Measurements from ENCODE around the gene ABCA12.

The ABCA12 gene

DNA sequence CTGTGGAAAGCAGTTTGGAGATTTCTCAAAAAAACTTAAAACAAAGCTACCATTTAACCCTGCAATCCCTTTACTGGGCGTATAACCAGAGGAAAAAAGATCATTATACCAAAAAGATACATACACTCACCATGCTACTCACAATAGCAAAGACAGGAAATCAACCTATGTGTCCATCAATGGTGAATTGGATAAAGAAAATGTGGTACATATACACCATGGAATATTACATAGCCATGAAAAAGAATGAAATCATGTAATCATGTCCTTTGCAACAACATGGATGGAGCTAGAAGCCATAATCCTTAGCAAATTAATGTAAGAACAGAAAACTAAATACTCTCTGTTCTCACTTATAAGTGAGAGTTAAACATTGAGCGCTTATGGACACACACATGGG, 18.6 kb downstream of the ABCA12 start:
- DNase-seq (ENCODE audit: low read depth), result no peak

DNA sequence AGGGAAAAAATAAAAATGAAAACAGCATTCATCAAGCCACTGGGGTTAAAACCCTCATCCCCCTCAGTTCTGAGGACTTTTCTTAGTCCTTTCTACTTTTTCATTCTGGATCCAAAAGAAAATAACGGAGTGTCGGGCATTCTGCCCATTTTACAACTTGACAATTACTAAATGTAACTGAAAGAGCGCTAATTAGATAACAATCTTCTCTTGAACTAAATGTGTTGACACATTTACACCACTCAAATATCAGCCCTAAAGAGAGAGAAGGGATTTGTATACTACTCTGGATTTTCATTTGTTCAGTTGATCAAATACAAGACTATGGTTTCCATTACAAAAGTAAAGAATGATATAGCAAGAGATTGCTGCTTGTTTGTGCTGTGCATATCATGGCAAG, 27.5 kb downstream of the ABCA12 start:
- DNase-seq (ENCODE audit: low read depth), result no peak

DNA sequence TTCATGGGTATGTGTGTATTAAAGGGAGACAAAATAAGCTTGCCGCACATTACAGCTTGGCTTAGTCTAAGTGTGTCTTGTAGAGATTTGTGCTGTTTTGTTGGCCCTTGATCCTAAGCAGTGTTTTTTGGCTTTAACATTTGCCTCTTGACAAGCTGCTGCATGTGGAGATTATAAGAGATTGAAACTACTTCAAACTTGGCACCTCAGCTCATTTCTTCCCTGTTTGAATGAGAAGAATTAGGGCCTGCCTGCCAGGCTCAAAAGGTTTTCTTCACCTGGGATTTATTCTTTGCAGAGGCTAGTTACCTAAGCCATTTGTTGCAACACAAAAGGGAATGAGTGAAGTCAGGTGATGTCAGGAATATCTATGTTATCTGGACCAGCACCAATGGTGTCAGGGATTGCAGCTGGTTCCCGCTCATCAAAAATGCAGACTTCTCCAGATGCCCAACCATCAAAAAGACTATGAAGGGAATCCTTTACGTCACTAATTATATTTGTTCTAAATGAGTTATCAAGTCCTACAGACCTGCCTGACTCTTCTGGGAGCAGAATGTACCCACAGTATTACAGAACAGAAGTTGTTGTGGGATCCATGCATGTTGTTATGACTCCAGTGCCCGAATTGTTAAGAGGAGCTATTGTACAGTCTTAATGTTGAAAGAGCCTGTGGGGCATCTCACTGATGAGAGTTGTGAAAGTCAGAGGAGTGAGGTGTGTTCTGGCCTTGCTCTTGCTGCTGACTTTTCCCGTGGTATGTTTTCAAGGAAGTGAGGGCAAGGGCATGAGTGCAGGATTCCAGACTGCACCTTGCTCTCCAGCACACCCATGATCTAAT, 31.0 kb downstream of the ABCA12 start:
- no peak for DNase-seq (ENCODE audit: low read depth)

DNA sequence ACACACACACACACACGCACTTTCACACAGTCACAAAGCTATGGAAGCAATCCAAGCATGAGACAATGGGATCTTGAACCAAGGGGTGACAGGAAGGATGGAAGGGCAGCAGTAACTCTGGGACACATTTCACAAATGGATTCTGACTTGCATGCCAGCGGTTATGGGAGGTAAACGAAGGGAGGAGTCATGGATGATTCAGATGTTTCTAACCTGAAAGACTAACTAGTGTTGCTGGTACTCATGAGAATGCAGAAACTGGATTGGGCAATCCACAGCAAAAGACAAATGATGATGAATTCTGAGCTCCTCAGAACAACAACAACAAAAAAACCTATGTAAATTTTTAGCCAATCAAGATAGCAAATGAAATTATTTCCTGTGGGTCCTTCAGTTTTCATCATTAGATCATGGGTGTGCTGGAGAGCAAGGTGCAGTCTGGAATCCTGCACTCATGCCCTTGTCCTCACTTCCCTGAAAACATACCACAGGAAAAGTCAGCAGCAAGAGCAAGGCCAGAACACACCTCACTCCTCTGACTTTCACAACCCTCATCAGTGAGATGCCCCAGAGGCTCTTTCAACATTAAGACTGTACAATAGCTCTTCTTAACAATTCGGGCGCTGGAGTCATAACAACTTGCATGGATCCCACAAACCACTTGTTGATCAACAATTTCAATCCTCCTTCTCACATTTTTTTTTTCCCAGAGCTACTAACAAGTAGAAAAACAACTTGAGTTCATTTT, 32.6 kb downstream of the ABCA12 start:
- no peak for DNase-seq (ENCODE audit: low read depth)

DNA sequence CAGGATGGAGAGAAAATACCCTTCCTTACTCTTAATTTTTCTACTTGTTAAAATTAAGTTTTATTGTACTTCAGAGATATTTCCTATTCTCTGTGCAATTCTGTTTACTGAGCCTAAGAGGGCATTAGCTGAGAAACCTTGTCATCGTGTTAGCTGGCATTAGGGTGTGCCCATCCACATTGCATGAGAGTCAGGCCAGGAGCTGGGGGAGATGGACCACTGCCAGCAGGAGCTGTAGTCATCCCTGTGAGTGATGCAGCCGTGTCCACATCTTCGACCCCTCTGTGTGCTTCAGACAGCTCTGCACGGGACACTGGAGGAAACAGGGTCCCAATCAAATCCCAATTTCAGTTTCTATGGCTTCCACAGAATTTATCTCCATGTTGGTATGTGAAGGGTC, 34.2 kb downstream of the ABCA12 start:
- DNase-seq (ENCODE audit: low read depth), result no peak

DNA sequence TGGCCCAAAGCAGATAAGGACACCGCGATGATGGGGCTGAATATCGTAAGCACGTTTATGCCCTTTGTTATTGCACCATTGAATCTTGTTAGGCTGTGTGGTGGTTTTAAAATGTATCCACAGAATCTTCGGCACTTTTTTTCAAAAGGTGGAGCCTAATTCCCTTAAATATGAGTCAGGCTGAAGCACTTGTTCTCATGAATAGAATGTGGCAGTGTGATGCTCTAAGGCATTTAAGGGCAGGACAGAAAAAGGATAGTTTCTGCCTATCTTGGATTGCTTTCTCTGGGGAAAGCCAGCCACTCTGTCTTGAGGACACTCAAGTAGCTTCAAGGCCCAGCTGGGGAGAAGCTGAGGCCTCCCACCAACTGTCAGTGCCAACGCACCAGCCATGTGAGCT, 39.6 kb downstream of the ABCA12 start:
- no peak for DNase-seq (ENCODE audit: low read depth)

DNA sequence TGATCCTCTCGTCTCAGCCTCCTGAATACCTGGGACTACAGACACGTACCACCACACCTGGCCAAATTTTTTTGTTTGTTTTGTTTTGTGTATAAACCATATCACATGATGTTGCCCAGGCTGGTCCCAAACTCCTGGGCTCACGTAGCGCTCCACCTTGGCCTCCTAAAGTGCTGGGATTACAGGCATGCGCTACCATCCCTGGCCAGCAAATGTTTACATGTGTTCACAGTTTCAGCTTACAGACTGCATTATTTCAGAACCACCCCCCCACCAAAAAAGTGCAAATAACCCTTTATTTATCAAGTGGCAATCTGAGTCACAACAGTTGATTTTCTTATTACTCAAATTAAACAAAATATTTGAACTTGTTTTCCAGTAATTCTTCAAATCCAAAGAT, 54.3 kb downstream of the ABCA12 start:
- no peak for DNase-seq (ENCODE audit: low read depth)

DNA sequence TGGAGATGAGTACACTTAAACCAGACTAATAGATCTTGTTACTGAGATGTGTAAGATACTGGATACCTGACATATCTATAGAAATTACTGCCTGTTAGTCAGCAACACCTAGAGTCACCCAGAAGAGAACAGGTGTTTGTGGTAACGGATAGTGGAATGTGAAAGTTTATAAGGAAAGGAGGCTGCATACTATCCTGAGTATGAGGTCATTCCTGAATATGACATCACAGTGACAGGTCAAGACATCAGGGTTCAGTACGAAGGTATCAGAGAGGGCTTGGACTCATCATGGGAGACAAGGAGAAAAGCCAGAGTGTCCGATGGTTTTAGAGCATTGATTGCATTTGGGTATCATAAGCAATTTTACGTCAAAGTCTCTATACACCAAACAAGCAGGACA, 55.3 kb downstream of the ABCA12 start:
- DNase-seq (ENCODE audit: low read depth), result no peak

DNA sequence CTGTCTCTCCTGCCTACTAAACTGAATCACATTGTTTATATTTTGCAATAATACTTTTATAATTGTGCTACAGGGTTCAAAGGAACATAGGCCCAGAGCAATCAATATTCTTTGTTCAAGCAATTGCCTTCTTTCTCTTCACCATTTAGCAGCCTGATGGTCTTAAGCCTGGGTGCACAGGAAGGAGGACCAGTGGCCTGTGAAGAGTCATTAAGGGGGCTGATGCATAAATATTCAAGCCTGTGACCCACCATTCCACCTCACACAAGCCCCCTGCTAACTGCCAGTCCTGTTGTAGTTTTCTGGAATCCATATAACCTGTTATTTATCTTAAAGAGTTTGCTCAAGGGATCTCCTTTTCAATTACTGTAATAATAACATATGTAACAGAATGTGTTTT, 56.0 kb downstream of the ABCA12 start:
- DNase-seq (ENCODE audit: low read depth), result no peak

DNA sequence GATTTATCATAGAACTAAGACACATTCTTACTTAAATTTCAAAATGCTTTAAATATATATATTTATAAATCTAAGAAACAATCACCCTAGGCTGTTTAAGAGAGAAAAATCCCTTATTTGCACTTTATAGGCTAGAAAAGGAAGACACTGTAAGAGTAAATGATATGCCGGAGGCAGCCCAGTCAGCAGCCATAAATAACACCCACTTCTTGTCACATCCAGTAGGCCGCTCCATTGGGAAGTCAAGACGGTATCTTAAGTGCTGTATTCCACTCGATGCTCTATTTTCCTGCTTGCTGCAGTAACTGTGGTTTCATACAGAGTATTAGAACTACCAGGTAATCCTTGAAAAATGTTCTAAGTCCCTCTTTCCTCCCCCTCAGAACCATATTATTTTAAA, 57.9 kb downstream of the ABCA12 start:
- no peak for DNase-seq (ENCODE audit: low read depth)

DNA sequence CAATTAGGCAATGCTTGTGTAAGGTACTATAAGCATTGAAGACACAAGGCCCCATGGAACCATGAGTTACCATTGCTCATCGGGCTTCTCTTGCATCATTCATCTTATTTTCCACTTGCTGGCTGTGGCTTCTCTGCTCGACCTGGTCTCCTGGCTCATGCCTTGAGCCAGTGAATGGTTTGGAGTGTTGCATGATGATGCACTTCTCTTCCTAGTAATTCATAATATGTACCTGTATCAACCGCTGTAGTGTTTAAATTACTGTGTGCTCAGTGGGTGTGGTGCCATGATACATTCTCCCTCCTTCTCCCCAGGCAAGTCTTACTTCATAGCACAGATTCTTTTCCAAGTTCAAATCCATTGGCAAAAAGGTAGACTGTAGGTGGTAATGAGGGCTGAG, 66.8 kb downstream of the ABCA12 start:
- DNase-seq (ENCODE audit: low read depth), result no peak

DNA sequence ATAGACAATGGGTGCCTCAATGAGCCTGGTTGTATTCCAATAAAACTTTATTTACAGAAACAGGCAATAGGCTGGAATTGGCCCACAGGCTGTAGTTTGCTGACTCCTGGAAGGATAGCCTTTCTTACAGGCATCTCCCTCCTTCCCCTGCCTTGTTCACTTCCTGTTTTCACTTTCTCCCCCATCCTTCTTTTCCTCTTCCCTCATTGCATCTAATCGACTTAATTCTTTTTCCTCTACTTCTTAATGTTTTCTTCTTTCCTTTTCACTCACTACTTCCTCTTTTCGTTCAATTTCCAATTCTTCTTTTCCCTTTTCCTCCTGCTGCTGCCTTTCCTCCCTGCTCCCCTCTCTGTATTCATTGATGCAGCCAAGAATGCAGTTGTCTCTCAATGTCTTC, 70.0 kb downstream of the ABCA12 start:
- no peak for DNase-seq (ENCODE audit: low read depth)

DNA sequence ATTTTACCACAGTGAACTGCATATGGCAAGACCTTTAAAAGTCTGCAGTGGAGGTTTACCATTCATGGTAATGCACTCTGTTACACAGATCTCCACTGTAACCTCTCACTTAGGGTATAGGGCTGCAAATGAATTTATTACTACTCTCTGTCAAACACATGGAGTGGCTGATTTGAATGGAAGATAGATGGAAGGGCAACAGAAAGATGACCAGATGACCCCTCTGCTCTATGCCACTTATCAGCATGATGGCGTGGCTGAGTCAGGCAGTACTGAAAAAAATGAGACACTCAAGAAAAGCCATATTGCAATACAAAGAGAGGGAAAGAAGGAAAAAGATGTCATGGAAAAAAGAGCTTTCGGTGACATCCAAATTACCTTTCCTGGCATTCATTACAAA, 72.3 kb downstream of the ABCA12 start:
- no peak for DNase-seq (ENCODE audit: low read depth)

DNA sequence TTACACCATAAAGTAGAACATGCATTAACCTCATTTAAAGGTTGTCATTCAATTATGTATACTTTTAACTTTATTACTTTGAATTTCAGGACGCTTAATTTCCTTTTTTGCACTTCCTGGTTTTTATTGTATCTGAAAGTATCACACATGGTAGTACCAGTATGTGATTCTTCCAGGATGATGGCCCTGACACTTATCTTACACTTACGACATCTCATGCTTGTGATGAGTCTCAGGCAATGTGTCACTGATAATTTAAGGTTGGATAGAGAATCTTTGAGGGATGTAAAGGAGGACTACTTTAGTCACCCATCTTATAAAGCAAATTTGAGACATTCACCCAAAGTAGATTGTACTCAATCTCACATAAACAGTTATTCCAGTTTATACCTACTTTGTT, 74.9 kb downstream of the ABCA12 start:
- no peak for DNase-seq (ENCODE audit: low read depth)

DNA sequence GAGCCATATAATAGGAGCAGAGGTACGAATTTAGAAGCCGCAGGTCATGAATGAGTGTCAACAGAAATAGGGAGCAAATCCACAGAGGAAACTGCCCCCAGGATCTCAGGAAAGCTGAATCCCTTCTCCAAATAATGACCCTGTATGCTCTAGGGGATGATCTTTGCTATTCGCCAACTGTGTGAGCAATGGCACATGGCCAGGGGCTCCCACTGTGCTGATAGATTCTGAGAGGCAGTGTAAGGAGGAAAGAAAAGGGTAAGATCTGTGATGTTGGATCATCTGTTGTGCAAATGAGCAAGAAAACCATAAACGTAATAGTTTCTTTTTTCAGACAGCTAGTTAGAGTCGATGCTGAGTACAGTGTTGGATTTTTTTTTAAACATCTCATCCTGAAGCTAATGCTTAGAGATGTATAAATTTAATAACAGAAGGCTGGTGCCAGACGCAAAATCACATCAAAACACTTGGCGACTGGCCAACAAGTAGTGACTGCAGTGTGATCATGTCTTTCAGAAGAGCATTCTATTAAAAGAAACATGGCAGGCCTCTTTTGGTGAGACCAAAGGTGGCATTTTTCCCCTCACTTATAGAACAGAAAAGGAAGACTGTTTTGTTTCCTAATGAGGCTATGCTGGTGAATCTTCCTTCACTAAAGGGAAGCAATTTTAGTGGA, 77.4 kb downstream of the ABCA12 start:
- no peak for DNase-seq (ENCODE audit: low read depth)

DNA sequence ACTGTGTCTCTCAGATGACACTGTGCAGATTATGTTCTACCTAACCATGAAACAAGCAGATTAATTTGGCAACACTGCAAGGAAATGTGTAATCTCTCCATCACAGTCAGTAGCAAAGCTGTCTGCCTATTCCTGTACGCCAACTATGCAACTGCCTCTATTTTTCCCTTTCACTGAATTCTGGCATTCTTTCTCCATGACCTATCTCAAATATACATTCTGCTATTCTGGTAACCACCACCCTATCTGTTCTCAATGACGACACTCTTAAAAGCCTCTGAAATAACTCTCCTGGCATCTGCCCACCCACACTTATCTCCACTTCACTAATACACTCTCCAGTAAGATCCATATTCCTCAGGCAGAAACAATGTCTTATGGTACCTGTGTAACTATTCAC, 78.7 kb downstream of the ABCA12 start:
- DNase-seq (ENCODE audit: low read depth), result no peak

DNA sequence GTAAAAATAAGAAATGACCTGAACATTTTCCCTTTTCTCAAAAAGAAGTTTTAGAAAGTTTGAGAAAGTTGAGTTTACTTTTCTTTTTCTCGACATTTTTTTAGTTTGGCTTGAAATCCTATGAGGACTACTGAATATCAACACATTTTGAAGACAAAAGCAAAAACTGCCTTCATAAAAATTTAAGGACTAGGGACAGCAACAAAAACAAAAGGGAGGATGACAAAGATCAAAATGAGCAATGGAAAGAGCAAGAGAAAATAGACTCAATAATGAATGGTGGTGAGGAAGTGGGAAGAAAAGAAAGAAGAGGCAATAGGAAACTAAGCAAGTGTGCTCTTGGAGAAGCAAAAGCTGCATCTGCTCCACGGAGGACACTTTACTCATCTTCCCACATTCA, 82.5 kb downstream of the ABCA12 start:
- DNase-seq (ENCODE audit: low read depth), result no peak

DNA sequence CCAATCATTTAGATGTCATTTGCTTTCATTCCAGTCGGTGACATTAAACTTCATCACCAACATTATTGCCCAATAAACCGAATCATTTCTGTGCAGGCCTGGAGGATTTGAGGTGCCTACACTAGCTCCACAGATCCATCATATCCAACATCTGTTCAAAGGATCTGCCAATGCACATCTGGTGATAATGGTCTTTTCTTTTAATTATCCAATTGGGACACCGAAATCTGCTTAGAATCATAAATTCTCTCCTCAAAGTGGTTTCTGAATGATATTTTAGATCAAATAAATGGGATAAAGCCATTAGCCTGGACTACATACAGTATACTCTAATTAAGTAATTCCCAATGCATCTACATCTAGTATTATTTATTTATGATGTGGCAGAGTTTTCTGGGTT, 85.6 kb downstream of the ABCA12 start:
- DNase-seq (ENCODE audit: low read depth), result no peak

DNA sequence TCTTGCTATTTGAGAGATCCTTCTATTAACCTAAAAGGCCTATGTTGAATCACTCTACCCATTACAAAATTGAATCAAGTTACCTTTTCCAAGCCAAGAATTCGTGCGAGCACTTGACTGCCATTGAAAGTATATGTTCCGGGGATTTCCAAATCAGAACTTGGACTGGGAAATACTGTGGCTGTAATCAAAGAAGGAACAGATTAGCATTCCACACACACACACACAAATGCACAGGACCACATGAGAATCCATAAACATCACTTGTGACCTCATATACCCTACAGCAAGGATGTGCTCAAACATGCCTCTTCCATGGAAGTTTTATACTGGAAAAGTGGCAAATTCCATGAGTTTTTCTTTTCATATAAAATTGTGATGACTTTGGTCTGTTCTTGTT, 86.0 kb downstream of the ABCA12 start:
- no peak for DNase-seq (ENCODE audit: low read depth)

DNA sequence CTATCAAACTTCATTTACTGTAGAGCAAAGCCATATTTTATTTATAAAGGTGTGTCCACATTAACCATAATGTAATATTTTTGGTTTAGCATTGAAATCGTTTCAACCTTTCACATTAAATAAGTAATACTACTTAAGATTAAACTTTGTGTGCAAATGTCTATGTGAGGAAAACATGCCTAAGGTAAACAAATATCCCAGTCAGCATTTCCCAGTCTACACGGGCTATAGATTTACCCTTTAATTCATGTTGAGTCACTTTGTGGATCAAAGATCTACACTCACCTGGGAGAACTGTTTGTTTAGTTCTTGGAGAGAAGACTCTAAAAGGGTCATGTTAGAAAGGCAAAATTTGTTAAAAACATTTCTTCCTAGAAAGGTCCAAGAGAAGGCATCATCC, 89.1 kb downstream of the ABCA12 start:
- no peak for DNase-seq (ENCODE audit: low read depth)

DNA sequence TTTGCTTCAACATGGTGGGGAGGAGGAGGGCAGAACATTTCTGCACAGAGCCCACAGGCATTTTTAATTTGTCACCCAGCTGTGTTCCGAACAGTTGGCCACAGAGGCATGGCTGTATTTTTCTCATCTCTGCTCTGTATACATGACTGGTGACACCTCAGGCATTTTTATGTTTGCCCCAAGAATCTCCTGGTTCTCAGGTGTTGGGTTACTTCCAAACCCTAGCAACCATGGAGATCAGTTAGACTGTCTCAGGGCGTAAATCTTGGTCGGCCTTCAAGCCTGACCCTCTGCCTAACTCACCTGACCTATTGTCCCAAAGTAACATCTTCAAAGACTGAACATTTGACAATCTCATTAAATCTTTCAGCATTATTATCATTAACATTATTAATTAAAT, 100.0 kb downstream of the ABCA12 start:
- DNase-seq (ENCODE audit: low read depth), result no peak

DNA sequence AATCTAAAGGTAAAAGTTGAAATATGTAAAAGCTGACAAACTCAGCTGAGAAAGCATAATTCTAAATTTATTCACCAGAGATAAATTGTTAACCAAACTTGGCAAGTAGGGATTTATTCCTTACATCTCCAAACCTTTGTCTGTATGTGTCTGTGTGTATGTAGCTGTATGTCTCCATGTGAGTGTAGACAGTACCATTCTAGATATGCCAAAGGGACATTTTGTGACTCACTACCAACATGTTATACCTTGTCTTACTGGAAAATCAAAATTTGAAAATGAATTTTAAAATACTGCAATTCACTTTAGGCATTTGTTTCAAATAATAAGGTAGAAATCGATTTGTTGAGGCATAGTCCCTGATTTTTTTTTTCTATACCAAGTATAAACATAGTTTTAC, 102.1 kb downstream of the ABCA12 start:
- no peak for DNase-seq (ENCODE audit: low read depth)

DNA sequence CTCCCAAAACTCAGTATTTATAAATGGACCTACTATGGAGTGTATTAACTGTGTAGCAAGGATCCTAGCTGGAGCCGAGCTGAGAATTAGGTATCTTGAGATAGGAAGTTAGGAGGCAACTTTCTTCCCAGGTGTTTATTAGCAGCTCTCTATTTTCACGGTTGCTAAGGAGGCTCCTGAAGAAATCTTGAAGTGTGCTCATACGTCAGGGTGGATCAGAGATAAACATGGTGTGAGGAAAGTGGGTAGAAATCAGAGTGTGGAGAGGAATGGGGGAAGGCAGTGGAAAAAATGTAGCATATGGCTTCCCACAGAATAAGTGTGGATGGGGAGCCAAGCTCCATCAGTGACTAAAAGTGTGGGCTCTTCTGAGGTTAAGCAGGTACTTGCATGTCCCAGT, 104.3 kb downstream of the ABCA12 start:
- no peak for DNase-seq (ENCODE audit: low read depth)
